T-helper 17 cell (primary cell): Measurements from ENCODE around the gene DOCK4. TPM values are rescaled to one million over a fixed set of nuclear protein-coding genes. Genes with fewer than 3 reads are reported as not detected.
A peak's percentile ranks its signal among the peaks of the same experiment; 100 is the strongest.

Source experiments
- ATAC-seq: fragments of 150-1000 bp; cut with Tn5 transposase; 2 replicates; pipeline ENCODE4 v1.10.0; 2021; ENCODE audit warnings: mild to moderate bottlenecking, moderate library complexity
- DNase-seq, 3 donors: peaks; one replicate each; pipeline versions ENCODE4 v3.0.0 to v3.0.0-alpha.2; 2020 to 2021
- H3K9me3 ChIP-seq: one replicate; pipeline ENCODE4 v1.7.0; 2013; ENCODE audit warnings: low read length, mild to moderate bottlenecking; ENCODE audit not compliant: control insufficient read depth, poor library complexity, severe bottlenecking
- H3K27ac Mint-ChIP-seq: one replicate; pipeline ENCODE4 v1.8.0; 2022; ENCODE audit warnings: mild to moderate bottlenecking, moderate library complexity, mixed read lengths
- H3K27me3 Mint-ChIP-seq: one replicate; pipeline ENCODE4 v1.8.0; 2022; ENCODE audit warnings: mixed read lengths
- H3K36me3 Mint-ChIP-seq: one replicate; pipeline ENCODE4 v1.8.0; 2022; ENCODE audit warnings: low read depth, mixed read lengths
- H3K4me1 Mint-ChIP-seq: one replicate; pipeline ENCODE4 v1.8.0; 2022; ENCODE audit warnings: mild to moderate bottlenecking, mixed read lengths
- H3K4me3 Mint-ChIP-seq: one replicate; pipeline ENCODE4 v1.8.0; 2022; ENCODE audit warnings: mild to moderate bottlenecking, moderate library complexity, mixed read lengths
- total RNA-seq, 4 donors: library from RNA in 2 of 4; stranded (reverse) in 2 of 4; gene quantifications; one replicate each; pipeline ENCODE4 v1.2.3 and lab custom pipeline; 2022 to 2026

Gene DOCK4
- total RNA-seq, 2 donors from 2014 or later, result 0.18 to 0.57 TPM

GRCh38 chr7:112086496-112087254, 119.5 kb downstream of the DOCK4 start:
- no peak overlapping the region for H3K4me3 Mint-ChIP-seq
- ATAC-seq, result no peak
- no peaks in the 10 kb centered on the region for H3K36me3 Mint-ChIP-seq
- H3K9me3 ChIP-seq, result no peaks in the 10 kb centered on the region
- peaks cover 32% of the 10 kb centered on the region for H3K27me3 Mint-ChIP-seq
- DNase-seq, result no peak
- no peak overlapping the region for H3K27ac Mint-ChIP-seq
- peaks cover 3% of the 10 kb centered on the region for H3K4me1 Mint-ChIP-seq

GRCh38 chr7:112084520-112084971, 121.7 kb downstream of the DOCK4 start:
- H3K27me3 Mint-ChIP-seq, result peaks cover 35% of the 10 kb centered on the region
- DNase-seq (no peak), ATAC-seq (no peak)
- H3K4me3 Mint-ChIP-seq, result no peak overlapping the region
- no peaks in the 10 kb centered on the region for H3K36me3 Mint-ChIP-seq
- H3K9me3 ChIP-seq, result no peaks in the 10 kb centered on the region
- no peak overlapping the region for H3K27ac Mint-ChIP-seq
- H3K4me1 Mint-ChIP-seq, result peaks cover 6% of the 10 kb centered on the region

GRCh38 chr7:112083776-112084355, 122.3 kb downstream of the DOCK4 start:
- Mint-ChIP-seq H3K4me3 (no peak overlapping the region), H3K27me3 (peaks cover 35% of the 10 kb centered on the region), H3K4me1 (peaks cover 6% of the 10 kb centered on the region), H3K27ac (no peak overlapping the region), H3K36me3 (no peaks in the 10 kb centered on the region)
- ATAC-seq (no peak), DNase-seq (no peak)
- H3K9me3 ChIP-seq, result no peaks in the 10 kb centered on the region

- no peak for DNase-seq
- no peak for ATAC-seq
- Mint-ChIP-seq H3K27me3 (peaks cover 33% of the 10 kb centered on the region), H3K27ac (no peak overlapping the region), H3K4me3 (no peak overlapping the region), H3K36me3 (no peaks in the 10 kb centered on the region), H3K4me1 (peaks cover 6% of the 10 kb centered on the region)
- H3K9me3 ChIP-seq, result no peaks in the 10 kb centered on the region
Observed at GRCh38 chr7:112082306-112082705, 123.9 kb downstream of the DOCK4 start.

- Mint-ChIP-seq H3K4me3 (no peak overlapping the region), H3K4me1 (peaks cover 6% of the 10 kb centered on the region), H3K27me3 (peaks cover 33% of the 10 kb centered on the region), H3K36me3 (no peaks in the 10 kb centered on the region), H3K27ac (no peak overlapping the region)
- DNase-seq (no peak), ATAC-seq (no peak)
- H3K9me3 ChIP-seq, result no peaks in the 10 kb centered on the region
Observed at GRCh38 chr7:112081778-112082177, 124.4 kb downstream of the DOCK4 start.

- Mint-ChIP-seq H3K4me3 (no peak overlapping the region), H3K4me1 (peaks cover 6% of the 10 kb centered on the region), H3K36me3 (no peaks in the 10 kb centered on the region), H3K27ac (no peak overlapping the region), H3K27me3 (peaks cover 33% of the 10 kb centered on the region)
- ATAC-seq (peak; percentile 55), DNase-seq (no peak)
- no peaks in the 10 kb centered on the region for H3K9me3 ChIP-seq
Observed at GRCh38 chr7:112080978-112081377, 125.2 kb downstream of the DOCK4 start.

GRCh38 chr7:112080441-112080840, 125.8 kb downstream of the DOCK4 start:
- DNase-seq (no peak), ATAC-seq (peak; percentile 73)
- H3K9me3 ChIP-seq, result no peaks in the 10 kb centered on the region
- Mint-ChIP-seq H3K36me3 (no peaks in the 10 kb centered on the region), H3K27ac (no peak overlapping the region), H3K27me3 (peaks cover 28% of the 10 kb centered on the region), H3K4me3 (no peak overlapping the region), H3K4me1 (peaks cover 6% of the 10 kb centered on the region)

GRCh38 chr7:112079673-112080072, 126.5 kb downstream of the DOCK4 start:
- DNase-seq (no peak), ATAC-seq (no peak)
- H3K4me1 Mint-ChIP-seq, result peaks cover 3% of the 10 kb centered on the region
- H3K27ac Mint-ChIP-seq, result no peak overlapping the region
- no peaks in the 10 kb centered on the region for H3K36me3 Mint-ChIP-seq
- H3K9me3 ChIP-seq, result no peaks in the 10 kb centered on the region
- peaks cover 27% of the 10 kb centered on the region for H3K27me3 Mint-ChIP-seq
- no peak overlapping the region for H3K4me3 Mint-ChIP-seq

GRCh38 chr7:112079122-112079521, 127.1 kb downstream of the DOCK4 start:
- peaks cover 3% of the 10 kb centered on the region for H3K4me1 Mint-ChIP-seq
- peaks cover 32% of the 10 kb centered on the region for H3K27me3 Mint-ChIP-seq
- no peaks in the 10 kb centered on the region for H3K36me3 Mint-ChIP-seq
- no peak for DNase-seq
- H3K27ac Mint-ChIP-seq, result no peak overlapping the region
- H3K9me3 ChIP-seq, result no peaks in the 10 kb centered on the region
- no peak for ATAC-seq
- no peak overlapping the region for H3K4me3 Mint-ChIP-seq

GRCh38 chr7:112076324-112076723, 129.9 kb downstream of the DOCK4 start:
- Mint-ChIP-seq H3K27me3 (peaks cover 24% of the 10 kb centered on the region), H3K4me1 (peaks cover 3% of the 10 kb centered on the region), H3K36me3 (no peaks in the 10 kb centered on the region), H3K27ac (no peak overlapping the region), H3K4me3 (no peak overlapping the region)
- no peak for ATAC-seq
- DNase-seq, result no peak
- H3K9me3 ChIP-seq, result no peaks in the 10 kb centered on the region

- no peak overlapping the region for H3K4me3 Mint-ChIP-seq
- ATAC-seq, result no peak
- no peaks in the 10 kb centered on the region for H3K36me3 Mint-ChIP-seq
- no peak overlapping the region for H3K27ac Mint-ChIP-seq
- H3K4me1 Mint-ChIP-seq, result no peaks in the 10 kb centered on the region
- peaks cover 17% of the 10 kb centered on the region for H3K27me3 Mint-ChIP-seq
- DNase-seq, result no peak
- H3K9me3 ChIP-seq, result no peaks in the 10 kb centered on the region
Observed at GRCh38 chr7:112074464-112074863, 131.7 kb downstream of the DOCK4 start.

GRCh38 chr7:112073530-112073929, 132.7 kb downstream of the DOCK4 start:
- H3K4me1 Mint-ChIP-seq, result no peaks in the 10 kb centered on the region
- no peaks in the 10 kb centered on the region for H3K9me3 ChIP-seq
- no peaks in the 10 kb centered on the region for H3K36me3 Mint-ChIP-seq
- no peak overlapping the region for H3K27ac Mint-ChIP-seq
- peaks cover 17% of the 10 kb centered on the region for H3K27me3 Mint-ChIP-seq
- no peak for DNase-seq
- H3K4me3 Mint-ChIP-seq, result no peak overlapping the region
- no peak for ATAC-seq

GRCh38 chr7:112072541-112073245, 133.5 kb downstream of the DOCK4 start:
- Mint-ChIP-seq H3K27me3 (peaks cover 17% of the 10 kb centered on the region), H3K4me3 (no peak overlapping the region), H3K36me3 (no peaks in the 10 kb centered on the region)

More at GRCh38 chr7:112072541-112073245, 133.5 kb downstream of the DOCK4 start:
- Mint-ChIP-seq H3K27ac (no peak overlapping the region), H3K4me1 (no peaks in the 10 kb centered on the region)
- ATAC-seq (no peak), DNase-seq (no peak)
- H3K9me3 ChIP-seq, result no peaks in the 10 kb centered on the region
